Esophagus muscularis mucosa (tissue), 4 donors: Measurements from ENCODE around the gene RAB22A.

Experiments used
- EP300 ChIP-seq: sonication (generic); formaldehyde crosslinking; IDR thresholded peaks from one replicate; pipeline ENCODE4 v1.6.1; 2017; ENCODE audit warnings: antibody characterized with exemption
- POLR2A ChIP-seq: fragments of 450-650 bp; IDR thresholded peaks from one replicate; pipeline ENCODE4 v1.6.1; 2017; ENCODE audit warnings: antibody characterized with exemption, moderate library complexity, mild to moderate bottlenecking, low read depth
- POLR2AphosphoS5 ChIP-seq, 2 donors: sonication (generic); formaldehyde crosslinking; IDR thresholded peaks; one replicate each; pipeline ENCODE4 v1.6.1; 2017; ENCODE audit warnings: antibody characterized with exemption in 2 of 2
- TF ChIP-seq, protein P1 (sequence below), 3 experiments: fragments of 200-600 bp in 2 of 3; fragments of 450-650 bp in 1 of 3; sonication (generic) in 2 of 3; IDR thresholded peaks; one replicate each; pipeline ENCODE4 v1.5.1; 2017 to 2019; ENCODE audit warnings: antibody characterized with exemption in 3 of 3, mild to moderate bottlenecking in 2 of 3, moderate library complexity in 1 of 3

DNA sequence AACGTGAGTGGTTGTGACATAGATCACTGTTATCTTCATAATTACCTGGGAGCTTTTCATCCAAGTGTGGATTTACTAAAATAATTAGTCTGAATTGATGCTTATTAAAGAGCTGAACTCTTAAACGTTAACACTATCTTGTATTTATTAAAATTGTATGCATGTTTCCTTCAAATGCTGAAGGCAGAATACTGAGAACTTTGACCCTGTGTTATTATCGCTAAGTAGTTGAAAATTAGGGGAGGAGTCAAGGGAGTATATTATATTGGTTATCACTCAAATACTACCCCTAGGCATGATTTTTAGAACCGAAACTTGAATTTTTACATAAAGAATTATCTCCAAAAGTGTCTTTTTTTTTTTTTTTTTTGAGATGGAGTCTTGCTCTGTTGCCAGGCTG lies 85.3 kb downstream of the RAB22A start:
- TF ChIP-seq, protein P1, sequence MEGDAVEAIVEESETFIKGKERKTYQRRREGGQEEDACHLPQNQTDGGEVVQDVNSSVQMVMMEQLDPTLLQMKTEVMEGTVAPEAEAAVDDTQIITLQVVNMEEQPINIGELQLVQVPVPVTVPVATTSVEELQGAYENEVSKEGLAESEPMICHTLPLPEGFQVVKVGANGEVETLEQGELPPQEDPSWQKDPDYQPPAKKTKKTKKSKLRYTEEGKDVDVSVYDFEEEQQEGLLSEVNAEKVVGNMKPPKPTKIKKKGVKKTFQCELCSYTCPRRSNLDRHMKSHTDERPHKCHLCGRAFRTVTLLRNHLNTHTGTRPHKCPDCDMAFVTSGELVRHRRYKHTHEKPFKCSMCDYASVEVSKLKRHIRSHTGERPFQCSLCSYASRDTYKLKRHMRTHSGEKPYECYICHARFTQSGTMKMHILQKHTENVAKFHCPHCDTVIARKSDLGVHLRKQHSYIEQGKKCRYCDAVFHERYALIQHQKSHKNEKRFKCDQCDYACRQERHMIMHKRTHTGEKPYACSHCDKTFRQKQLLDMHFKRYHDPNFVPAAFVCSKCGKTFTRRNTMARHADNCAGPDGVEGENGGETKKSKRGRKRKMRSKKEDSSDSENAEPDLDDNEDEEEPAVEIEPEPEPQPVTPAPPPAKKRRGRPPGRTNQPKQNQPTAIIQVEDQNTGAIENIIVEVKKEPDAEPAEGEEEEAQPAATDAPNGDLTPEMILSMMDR (IDR thresholded peaks at IDR 0.05) = no peak
- no peak for TF ChIP-seq POLR2A
- no peak for TF ChIP-seq EP300
- no peak for TF ChIP-seq POLR2AphosphoS5 (IDR thresholded peaks at IDR 0.05)
